PFSK-1 (cell line): ENCODE results near the gene SDS.

Experiments
- FOXP2 ChIP-seq: optimal IDR thresholded peaks from 2 replicates; pipeline ENCODE3; 2011; ENCODE audit warnings: borderline replicate concordance, control low read depth, inconsistent platforms; ENCODE audit not compliant: insufficient read depth; ENCODE audit errors: extremely low read length, extremely low read depth
- POLR2AphosphoS5 ChIP-seq: IDR thresholded peaks from 2 replicates; pipeline ENCODE4 v1.6.1; 2012; ENCODE audit warnings: low read depth, mild to moderate bottlenecking, control low read depth, low read length, moderate library complexity
- SIN3A ChIP-seq: IDR thresholded peaks from 2 replicates; pipeline ENCODE4 v1.6.1; 2012; ENCODE audit warnings: mild to moderate bottlenecking, low read length, moderate library complexity, borderline replicate concordance; ENCODE audit not compliant: insufficient read depth
- TAF1 ChIP-seq: IDR thresholded peaks from 2 replicates; pipeline ENCODE4 v1.6.1; 2012; ENCODE audit warnings: low read length, control low read depth, borderline replicate concordance; ENCODE audit not compliant: insufficient read depth
- TF ChIP-seq, protein P1 (sequence below), 2 experiments: IDR thresholded peaks; 2 replicates each; pipeline versions ENCODE4 v1.6.1 to v1.8.0; 2011 to 2012; ENCODE audit warnings: low read depth in 2 of 2, low read length in 2 of 2, control low read depth in 1 of 2, inconsistent platforms in 1 of 2, mild to moderate bottlenecking in 1 of 2, moderate library complexity in 1 of 2; ENCODE audit not compliant: insufficient read depth in 1 of 2

The SDS gene

GRCh38 chr12:113422030-113422885, 18.6 kb upstream of the SDS start, which contains the start of gene SDSL:
SDSL (plus strand) TSS chr12:113422380; CDS start chr12:113427983, 5,603 bp downstream.
- TF ChIP-seq, protein P1, sequence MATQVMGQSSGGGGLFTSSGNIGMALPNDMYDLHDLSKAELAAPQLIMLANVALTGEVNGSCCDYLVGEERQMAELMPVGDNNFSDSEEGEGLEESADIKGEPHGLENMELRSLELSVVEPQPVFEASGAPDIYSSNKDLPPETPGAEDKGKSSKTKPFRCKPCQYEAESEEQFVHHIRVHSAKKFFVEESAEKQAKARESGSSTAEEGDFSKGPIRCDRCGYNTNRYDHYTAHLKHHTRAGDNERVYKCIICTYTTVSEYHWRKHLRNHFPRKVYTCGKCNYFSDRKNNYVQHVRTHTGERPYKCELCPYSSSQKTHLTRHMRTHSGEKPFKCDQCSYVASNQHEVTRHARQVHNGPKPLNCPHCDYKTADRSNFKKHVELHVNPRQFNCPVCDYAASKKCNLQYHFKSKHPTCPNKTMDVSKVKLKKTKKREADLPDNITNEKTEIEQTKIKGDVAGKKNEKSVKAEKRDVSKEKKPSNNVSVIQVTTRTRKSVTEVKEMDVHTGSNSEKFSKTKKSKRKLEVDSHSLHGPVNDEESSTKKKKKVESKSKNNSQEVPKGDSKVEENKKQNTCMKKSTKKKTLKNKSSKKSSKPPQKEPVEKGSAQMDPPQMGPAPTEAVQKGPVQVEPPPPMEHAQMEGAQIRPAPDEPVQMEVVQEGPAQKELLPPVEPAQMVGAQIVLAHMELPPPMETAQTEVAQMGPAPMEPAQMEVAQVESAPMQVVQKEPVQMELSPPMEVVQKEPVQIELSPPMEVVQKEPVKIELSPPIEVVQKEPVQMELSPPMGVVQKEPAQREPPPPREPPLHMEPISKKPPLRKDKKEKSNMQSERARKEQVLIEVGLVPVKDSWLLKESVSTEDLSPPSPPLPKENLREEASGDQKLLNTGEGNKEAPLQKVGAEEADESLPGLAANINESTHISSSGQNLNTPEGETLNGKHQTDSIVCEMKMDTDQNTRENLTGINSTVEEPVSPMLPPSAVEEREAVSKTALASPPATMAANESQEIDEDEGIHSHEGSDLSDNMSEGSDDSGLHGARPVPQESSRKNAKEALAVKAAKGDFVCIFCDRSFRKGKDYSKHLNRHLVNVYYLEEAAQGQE (IDR thresholded peaks at IDR 0.05; ENCODE audit: insufficient read depth in 1 of 2, low read depth in 2 of 2, low read length in 2 of 2) = peak; percentile 73 to 87
- 0 out of 2 replicates have a peak, but pooled peaks have one; percentile 76 for TF ChIP-seq SIN3A
- TF ChIP-seq TAF1 = peak; percentile 75; the same call in 1 of the 2 replicates
- no peak for TF ChIP-seq FOXP2
- peak; percentile 94 for TF ChIP-seq POLR2AphosphoS5

DNA sequence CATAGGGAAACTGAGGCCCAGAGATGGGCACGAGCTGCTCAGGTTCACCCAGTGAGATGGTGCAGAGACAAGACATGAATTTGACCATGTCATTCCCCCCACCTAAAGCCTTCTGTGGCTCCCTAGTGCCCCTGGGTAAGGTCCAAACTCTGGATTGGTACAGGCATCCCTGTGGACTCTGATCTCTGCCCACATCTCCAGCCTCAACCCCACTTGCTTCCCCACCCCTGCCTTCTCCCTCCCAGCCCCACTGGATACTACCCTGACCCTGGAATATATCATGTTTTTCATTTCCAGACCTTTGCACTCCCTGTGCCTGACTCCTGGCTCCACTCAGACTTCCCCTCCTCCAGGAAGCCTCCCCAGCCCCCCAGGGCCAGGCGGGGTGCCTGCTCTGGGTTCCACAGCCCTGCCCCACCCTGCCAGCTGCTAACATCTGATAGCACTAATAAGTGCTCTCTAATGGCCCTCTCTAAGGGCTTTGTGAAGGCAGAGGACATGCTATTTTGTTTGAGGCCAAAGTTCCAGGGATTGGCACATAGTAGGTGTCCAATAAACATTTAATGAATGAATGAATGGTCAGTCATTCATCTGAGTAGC, 17.4 kb upstream of the SDS start:
- TF ChIP-seq TAF1 (no peak), SIN3A (no peak), FOXP2 (no peak), POLR2AphosphoS5 (no peak)
- TF ChIP-seq, protein P1 (IDR thresholded peaks at IDR 0.05; ENCODE audit: insufficient read depth in 1 of 2, low read depth in 2 of 2, low read length in 2 of 2) = no peak

GRCh38 chr12:113418213-113418879, 14.7 kb upstream of the SDS start:
- TF ChIP-seq SIN3A (no peak), FOXP2 (no peak), TAF1 (no peak), POLR2AphosphoS5 (no peak)
- TF ChIP-seq, protein P1 (IDR thresholded peaks at IDR 0.05; ENCODE audit: insufficient read depth in 1 of 2, low read depth in 2 of 2, low read length in 2 of 2) = no peak

GRCh38 chr12:113416091-113416754, 12.5 kb upstream of the SDS start:
- TF ChIP-seq FOXP2 = no peak
- no peak for TF ChIP-seq SIN3A
- TF ChIP-seq, protein P1 (IDR thresholded peaks at IDR 0.05; ENCODE audit: insufficient read depth in 1 of 2, low read depth in 2 of 2, low read length in 2 of 2) = no peak
- TF ChIP-seq TAF1 = no peak
- no peak for TF ChIP-seq POLR2AphosphoS5
